Left lung (tissue), 10 donors: ENCODE measurements around the gene CDC14C. TPM values are rescaled to one million over a fixed set of nuclear protein-coding genes. Genes with fewer than 3 reads are reported as not detected.

Experiments used
- ATAC-seq: fragments of 200-7000 bp; cut with Tn5 transposase; one replicate; pipeline ENCODE4 v1.9.1; 2020; ENCODE audit warnings: moderate library complexity
- DNase-seq, 4 donors: peaks; one replicate each; pipeline ENCODE4 v3.0.0-alpha.2; 2013 to 2020
- H3K27ac ChIP-seq, 2 donors: fragments of 200-600 bp; sonication (generic) in 1 of 2; one replicate each; pipeline versions ENCODE4 v1.5.0 to v1.8.0; 2020 to 2021
- H3K27me3 ChIP-seq, 2 donors: fragments of 200-600 bp; sonication (generic) in 1 of 2; one replicate each; pipeline versions ENCODE4 v1.5.0 to v1.8.0; 2020 to 2021
- H3K36me3 ChIP-seq, 2 donors: fragments of 200-600 bp; sonication (generic) in 1 of 2; one replicate each; pipeline versions ENCODE4 v1.5.0 to v1.8.0; 2020 to 2021
- H3K4me1 ChIP-seq, 2 donors: fragments of 200-600 bp; one replicate each; pipeline ENCODE4 v1.8.0; 2021
- H3K4me3 ChIP-seq, 2 donors: fragments of 200-600 bp; sonication (generic) in 1 of 2; one replicate each; pipeline versions ENCODE4 v1.5.0 to v1.8.0; 2020 to 2021; ENCODE audit warnings: mild to moderate bottlenecking in 1 of 2
- H3K9me3 ChIP-seq, 2 donors: fragments of 200-600 bp; sonication (generic) in 1 of 2; one replicate each; pipeline versions ENCODE4 v1.5.0 to v1.8.0; 2020 to 2021
- intact Hi-C, 2 donors: fragments of 100-400 bp; cut with DNase I; formaldehyde crosslinking; loops; one replicate each; pipeline versions ENCODE4 v1.11.2 to v1.14.2; 2022
- polyA plus RNA-seq, 6 donors: library from polyadenylated mRNA; unstranded; fragments of 120-200 nt; gene quantifications; one replicate each; pipeline ENCODE4 v1.2.1, GENCODE V29; 2013; ENCODE audit not compliant: insufficient read length in 6 of 6
- total RNA-seq, 2 donors: library from RNA; stranded (reverse); fragmentation: NEBNext Ultra II Directional; extraction: Animal tissue kit (Norgen Biotek cat#: 25700); gene quantifications; one replicate each; pipeline ENCODE4 v1.2.1, GENCODE V29; 2021
- TF ChIP-seq, protein P1 (sequence below), 2 donors: fragments of 200-600 bp; sonication (generic) in 1 of 2; IDR thresholded peaks; one replicate each; pipeline versions ENCODE4 v1.5.0 to v1.8.0; 2021; ENCODE audit warnings: antibody characterized with exemption in 2 of 2
- donor health status: DM: no; HTN: yes; CAD: no.
- donor health status: DM: no; HTN: no; CAD: no.

CDC14C gene
- total and polyA plus RNA-seq, 8 donors, result 0.06 to 0.11 (median 0.10) TPM; not detected in 4

DNA sequence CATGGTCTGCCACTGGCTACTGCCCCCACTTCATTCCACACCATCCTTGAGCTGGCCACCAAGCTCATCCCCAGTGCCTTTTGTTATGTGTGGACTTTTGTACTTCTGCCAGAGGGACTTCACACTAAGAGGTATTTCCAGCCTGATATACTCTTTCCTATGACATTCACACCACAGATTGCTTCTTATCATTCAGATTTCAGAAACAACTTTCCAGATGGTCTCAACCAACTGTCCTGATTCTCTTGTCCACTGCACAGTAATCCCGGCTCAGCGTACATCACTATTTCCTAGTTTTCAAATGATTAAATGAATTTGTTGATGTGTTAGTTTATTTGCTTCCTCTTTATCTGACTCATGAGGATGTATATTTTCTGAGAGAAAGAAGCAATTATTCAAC, 7.1 kb downstream of the CDC14C start:
- ATAC-seq (no peak), DNase-seq (no peak)
- no peaks in the 10 kb centered on the region for H3K4me1 ChIP-seq
- intact Hi-C loops, result no loop called here
- TF ChIP-seq, protein P1, sequence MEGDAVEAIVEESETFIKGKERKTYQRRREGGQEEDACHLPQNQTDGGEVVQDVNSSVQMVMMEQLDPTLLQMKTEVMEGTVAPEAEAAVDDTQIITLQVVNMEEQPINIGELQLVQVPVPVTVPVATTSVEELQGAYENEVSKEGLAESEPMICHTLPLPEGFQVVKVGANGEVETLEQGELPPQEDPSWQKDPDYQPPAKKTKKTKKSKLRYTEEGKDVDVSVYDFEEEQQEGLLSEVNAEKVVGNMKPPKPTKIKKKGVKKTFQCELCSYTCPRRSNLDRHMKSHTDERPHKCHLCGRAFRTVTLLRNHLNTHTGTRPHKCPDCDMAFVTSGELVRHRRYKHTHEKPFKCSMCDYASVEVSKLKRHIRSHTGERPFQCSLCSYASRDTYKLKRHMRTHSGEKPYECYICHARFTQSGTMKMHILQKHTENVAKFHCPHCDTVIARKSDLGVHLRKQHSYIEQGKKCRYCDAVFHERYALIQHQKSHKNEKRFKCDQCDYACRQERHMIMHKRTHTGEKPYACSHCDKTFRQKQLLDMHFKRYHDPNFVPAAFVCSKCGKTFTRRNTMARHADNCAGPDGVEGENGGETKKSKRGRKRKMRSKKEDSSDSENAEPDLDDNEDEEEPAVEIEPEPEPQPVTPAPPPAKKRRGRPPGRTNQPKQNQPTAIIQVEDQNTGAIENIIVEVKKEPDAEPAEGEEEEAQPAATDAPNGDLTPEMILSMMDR (IDR thresholded peaks at IDR 0.05), result no peak
- no peak overlapping the region for H3K4me3 ChIP-seq
- H3K36me3 ChIP-seq, result no peaks in the 10 kb centered on the region
- no peak overlapping the region for H3K27ac ChIP-seq
- no peaks in the 10 kb centered on the region for H3K27me3 ChIP-seq
- no peaks in the 10 kb centered on the region for H3K9me3 ChIP-seq

DNA sequence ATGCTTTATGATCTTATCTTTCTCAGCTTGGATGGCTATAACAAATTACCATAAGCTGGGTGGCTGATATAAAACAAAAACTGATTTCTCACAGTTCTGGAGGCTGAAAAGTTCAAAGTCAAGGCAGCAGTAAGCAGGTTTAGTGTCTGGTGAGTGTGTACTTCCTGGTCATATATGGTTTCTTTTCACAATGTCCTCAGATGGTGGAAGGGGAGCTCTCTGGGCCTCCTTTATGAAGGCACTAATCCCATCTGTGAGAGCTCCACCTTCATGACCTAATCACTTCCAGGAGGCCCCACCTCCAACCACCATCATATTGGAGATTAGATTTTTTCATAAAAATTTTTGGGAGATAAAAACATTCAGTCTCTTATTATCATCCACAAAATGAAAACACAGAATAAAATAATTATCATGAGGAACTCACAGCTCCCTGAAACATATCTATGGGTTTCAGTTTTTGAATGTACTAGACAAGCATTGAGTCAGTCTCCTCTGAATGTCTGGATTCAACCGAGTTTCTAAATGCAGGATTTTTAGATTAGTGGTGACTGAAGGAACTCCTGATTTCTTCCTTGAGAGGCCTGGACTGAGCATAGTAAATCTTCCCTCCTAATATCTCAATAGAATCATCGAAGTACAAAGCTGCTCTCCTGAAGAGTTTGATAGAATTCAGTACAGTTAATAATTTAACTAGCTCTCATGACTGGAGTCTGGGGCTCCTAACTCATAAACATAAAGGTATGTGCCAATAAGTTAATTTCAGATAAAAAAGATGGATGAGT, 8.0 kb downstream of the CDC14C start:
- Histone ChIP-seq H3K9me3 (no peaks in the 10 kb centered on the region), H3K4me3 (no peak overlapping the region), H3K4me1 (no peaks in the 10 kb centered on the region), H3K27ac (no peak overlapping the region), H3K27me3 (no peaks in the 10 kb centered on the region), H3K36me3 (no peaks in the 10 kb centered on the region)
- intact Hi-C loops, result no loop called here
- DNase-seq (no peak), ATAC-seq (no peak)
- TF ChIP-seq, protein P1 (IDR thresholded peaks at IDR 0.05), result no peak

DNA sequence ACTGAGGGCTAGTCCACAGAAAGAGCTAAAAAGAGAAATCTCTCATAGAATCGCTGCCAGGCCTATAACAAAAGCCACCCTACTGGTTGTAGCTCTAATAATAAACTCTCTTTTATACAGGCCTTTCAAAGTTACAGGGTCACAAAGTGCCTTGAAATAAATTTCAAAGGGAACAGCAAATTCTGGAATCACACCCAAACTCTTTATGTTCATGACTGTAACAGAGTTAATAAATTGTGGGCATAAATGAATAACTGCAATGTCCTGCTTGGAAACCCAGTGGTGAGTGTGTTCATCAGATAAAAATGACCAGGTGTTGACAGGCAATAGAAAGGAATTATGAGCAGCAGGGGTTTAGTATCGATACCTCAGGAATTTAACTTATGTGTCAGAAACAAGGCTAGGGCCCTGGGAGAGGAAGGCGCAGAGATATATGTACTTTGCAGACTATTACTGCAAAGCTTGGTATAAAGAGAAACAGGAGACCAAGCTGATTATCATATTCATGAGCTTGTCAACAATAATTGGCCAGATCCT, 9.3 kb downstream of the CDC14C start:
- intact Hi-C loops, result no loop called here
- no peak for ATAC-seq
- H3K4me3 ChIP-seq, result no peak overlapping the region

DNA sequence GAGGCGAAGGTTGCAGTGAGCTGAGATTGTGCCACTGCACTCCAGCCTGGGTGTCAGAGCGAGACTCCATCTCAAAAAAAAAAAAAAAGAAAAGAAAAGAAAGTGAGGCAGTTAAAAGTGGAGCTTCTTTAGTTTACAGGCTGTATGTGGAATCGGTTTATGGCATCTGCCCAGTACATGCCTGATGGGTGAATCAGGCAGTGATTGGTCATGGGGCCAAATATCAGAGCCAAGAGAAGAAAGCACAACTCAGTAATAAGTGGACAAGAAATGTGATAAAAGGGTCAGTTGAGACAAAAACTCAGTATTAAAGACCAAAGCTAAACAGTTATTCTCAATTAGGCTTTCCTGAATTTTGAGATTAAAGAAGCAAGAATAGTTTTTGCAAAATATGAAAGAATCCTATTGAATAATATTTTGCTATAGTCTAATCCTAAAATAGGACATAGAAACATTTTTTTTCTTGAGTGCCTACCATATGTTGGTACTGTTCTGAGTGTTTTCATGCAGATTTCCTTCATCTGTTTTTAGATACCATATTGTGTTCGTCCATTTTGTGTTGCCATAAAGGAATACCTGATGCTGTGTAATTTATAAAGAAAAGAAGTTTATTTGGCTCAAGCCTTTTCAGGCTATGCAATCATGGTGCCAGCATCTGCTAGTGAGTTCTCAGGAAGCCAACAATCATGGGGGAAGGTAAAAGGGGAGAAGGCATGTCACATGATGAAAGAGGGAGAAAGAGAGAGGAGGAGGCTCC, 14.4 kb downstream of the CDC14C start:
- Histone ChIP-seq H3K27me3 (no peaks in the 10 kb centered on the region), H3K36me3 (no peaks in the 10 kb centered on the region), H3K4me1 (no peaks in the 10 kb centered on the region), H3K4me3 (no peak overlapping the region), H3K27ac (no peak overlapping the region), H3K9me3 (no peaks in the 10 kb centered on the region)
- ATAC-seq (peak; percentile 53), DNase-seq (no peak)
- intact Hi-C loops, result no loop called here
- TF ChIP-seq, protein P1 (IDR thresholded peaks at IDR 0.05), result no peak

More for the DNA sequence above, 9.3 kb downstream of the CDC14C start:
- no peak for DNase-seq
- Histone ChIP-seq H3K4me1 (no peaks in the 10 kb centered on the region), H3K27me3 (no peaks in the 10 kb centered on the region), H3K9me3 (no peaks in the 10 kb centered on the region), H3K27ac (no peak overlapping the region), H3K36me3 (no peaks in the 10 kb centered on the region)
- TF ChIP-seq, protein P1 (IDR thresholded peaks at IDR 0.05), result no peak
